Activated CD8-positive, alpha-beta memory T cell treated with anti-CD3 and anti-CD28 coated beads, Interleukin-2, amount 10 ng/mL, durations not matched to agents 7 days and 5 days (primary cell): ENCODE results near the gene CRABP1. TPM values are rescaled to one million over a fixed set of nuclear protein-coding genes. Genes with fewer than 3 reads are reported as not detected.

Experiments
- ATAC-seq: fragments of 150-1000 bp; cut with Tn5 transposase; one replicate; pipeline ENCODE4 v1.10.0; 2021; ENCODE audit warnings: moderate library complexity
- CTCF ChIA-PET: fragments of 350-600 bp; sonication (Branson Sonifier 250); formaldehyde crosslinking; loops from one replicate; lab custom pipeline; 2021; ENCODE audit warnings: antibody characterized with exemption; lab: Charles Lee
- DNase-seq: peaks from one replicate; pipeline ENCODE4 v3.0.0-alpha.2; 2020
- H3K27ac Mint-ChIP-seq: one replicate; pipeline ENCODE4 v1.8.0; 2021; ENCODE audit warnings: mild to moderate bottlenecking, mixed read lengths
- H3K27me3 Mint-ChIP-seq: one replicate; pipeline ENCODE4 v1.8.0; 2021; ENCODE audit warnings: mixed read lengths
- H3K36me3 Mint-ChIP-seq: one replicate; pipeline ENCODE4 v1.8.0; 2021; ENCODE audit warnings: mild to moderate bottlenecking, mixed read lengths
- H3K4me1 Mint-ChIP-seq: one replicate; pipeline ENCODE4 v1.8.0; 2021; ENCODE audit warnings: mixed read lengths
- H3K4me3 Mint-ChIP-seq: one replicate; pipeline ENCODE4 v1.8.0; 2021; ENCODE audit warnings: mild to moderate bottlenecking, moderate library complexity, mixed read lengths
- H3K9me3 Mint-ChIP-seq: one replicate; pipeline ENCODE4 v1.8.0; 2022; ENCODE audit warnings: low read depth, mixed read lengths
- total RNA-seq, 2 experiments: library from RNA; stranded (reverse); gene quantifications; one replicate each; pipeline ENCODE4 v1.2.3, GENCODE V29; 2021

CRABP1 gene
- total RNA-seq, 2 experiments from 2014 or later, result not detected

- no peak overlapping the region for H3K4me3 Mint-ChIP-seq
- H3K27me3 Mint-ChIP-seq, result peaks cover 57% of the 10 kb centered on the region
- no peak for ATAC-seq
- H3K9me3 Mint-ChIP-seq, result no peaks in the 10 kb centered on the region
- H3K4me1 Mint-ChIP-seq, result no peaks in the 10 kb centered on the region
- peaks cover 1% of the 10 kb centered on the region for H3K36me3 Mint-ChIP-seq
- no peak overlapping the region for H3K27ac Mint-ChIP-seq
- no peak for DNase-seq
- CTCF ChIA-PET, result no interaction called here
Measured at GRCh38 chr15:78384651-78385050, 44.5 kb downstream of the CRABP1 start.

- no peak for ATAC-seq
- CTCF ChIA-PET, result interaction anchor here (0.8 kb wide), 1 partner anchor 17 kb away, joined by 3 read pairs; no protein-coding TSS in a partner anchor
Measured at GRCh38 chr15:78387246-78388037, 47.3 kb downstream of the CRABP1 start.

DNA sequence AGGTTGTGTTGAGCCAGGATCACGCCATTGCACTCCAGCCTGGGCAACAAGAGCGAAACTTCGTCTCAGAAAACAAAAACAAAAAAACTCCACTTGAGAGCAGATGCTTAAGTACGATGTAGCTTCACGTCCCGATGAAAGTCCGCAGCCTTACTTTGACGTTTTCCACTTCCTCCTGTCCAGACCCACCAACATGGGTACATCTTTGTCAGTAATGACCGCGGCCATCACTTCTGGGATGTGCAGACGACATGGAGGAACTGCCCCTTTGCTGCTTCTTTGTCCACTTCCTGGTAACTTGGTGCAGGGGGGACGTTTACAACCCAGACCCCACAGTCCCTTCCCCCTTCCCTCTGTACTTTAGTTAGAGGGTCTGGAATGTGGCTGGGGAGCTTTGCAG lies 48.7 kb downstream of the CRABP1 start:
- Mint-ChIP-seq H3K4me3 (no peak overlapping the region), H3K4me1 (no peaks in the 10 kb centered on the region), H3K27ac (no peak overlapping the region), H3K9me3 (no peaks in the 10 kb centered on the region), H3K36me3 (no peaks in the 10 kb centered on the region), H3K27me3 (peaks cover 38% of the 10 kb centered on the region)
- no peak for ATAC-seq
- CTCF ChIA-PET, result interaction anchor here (1.1 kb wide), 1 partner anchor 20 kb away, joined by 3 read pairs; no protein-coding TSS in a partner anchor
- no peak for DNase-seq

More at GRCh38 chr15:78387246-78388037, 47.3 kb downstream of the CRABP1 start:
- Mint-ChIP-seq H3K4me3 (no peak overlapping the region), H3K36me3 (no peaks in the 10 kb centered on the region), H3K4me1 (no peaks in the 10 kb centered on the region), H3K27me3 (peaks cover 48% of the 10 kb centered on the region), H3K27ac (no peak overlapping the region), H3K9me3 (no peaks in the 10 kb centered on the region)
- no peak for DNase-seq

GRCh38 chr15:78389322-78389721 lies 49.2 kb downstream of the CRABP1 start:
- no peak overlapping the region for H3K4me3 Mint-ChIP-seq
- CTCF ChIA-PET, result interaction anchor here (1.1 kb wide), 1 partner anchor 20 kb away, joined by 3 read pairs; no protein-coding TSS in a partner anchor
- H3K4me1 Mint-ChIP-seq, result no peaks in the 10 kb centered on the region
- no peak for ATAC-seq
- H3K27me3 Mint-ChIP-seq, result peaks cover 36% of the 10 kb centered on the region
- no peaks in the 10 kb centered on the region for H3K36me3 Mint-ChIP-seq
- DNase-seq, result no peak
- H3K27ac Mint-ChIP-seq, result no peak overlapping the region
- H3K9me3 Mint-ChIP-seq, result no peaks in the 10 kb centered on the region

- ATAC-seq (no peak), DNase-seq (no peak)
- Mint-ChIP-seq H3K27me3 (peaks cover 35% of the 10 kb centered on the region), H3K4me1 (no peaks in the 10 kb centered on the region), H3K9me3 (no peaks in the 10 kb centered on the region), H3K27ac (no peak overlapping the region), H3K36me3 (no peaks in the 10 kb centered on the region), H3K4me3 (no peak overlapping the region)
- CTCF ChIA-PET, result no interaction called here
Measured at GRCh38 chr15:78389738-78390137, 49.6 kb downstream of the CRABP1 start.

DNA sequence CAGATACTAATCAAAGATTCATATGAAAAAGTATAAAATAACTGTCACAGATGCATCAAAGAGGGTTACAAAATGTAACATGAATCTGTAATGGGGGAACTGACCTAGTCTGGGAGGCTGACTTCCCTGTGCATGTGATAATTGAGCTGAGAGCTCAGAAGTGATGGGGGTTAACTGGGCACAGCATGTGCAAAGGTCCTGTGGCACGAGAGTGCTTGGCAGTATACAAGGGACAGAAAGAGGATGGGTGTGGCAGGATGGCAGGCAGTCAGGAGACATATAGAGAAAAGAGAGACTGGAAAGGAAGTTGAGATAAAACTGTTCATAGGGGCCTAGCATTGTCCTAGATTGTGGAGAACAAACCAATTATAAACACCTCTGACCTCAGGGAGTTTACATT lies 50.1 kb downstream of the CRABP1 start:
- no peak for DNase-seq
- H3K4me3 Mint-ChIP-seq, result no peak overlapping the region

DNA sequence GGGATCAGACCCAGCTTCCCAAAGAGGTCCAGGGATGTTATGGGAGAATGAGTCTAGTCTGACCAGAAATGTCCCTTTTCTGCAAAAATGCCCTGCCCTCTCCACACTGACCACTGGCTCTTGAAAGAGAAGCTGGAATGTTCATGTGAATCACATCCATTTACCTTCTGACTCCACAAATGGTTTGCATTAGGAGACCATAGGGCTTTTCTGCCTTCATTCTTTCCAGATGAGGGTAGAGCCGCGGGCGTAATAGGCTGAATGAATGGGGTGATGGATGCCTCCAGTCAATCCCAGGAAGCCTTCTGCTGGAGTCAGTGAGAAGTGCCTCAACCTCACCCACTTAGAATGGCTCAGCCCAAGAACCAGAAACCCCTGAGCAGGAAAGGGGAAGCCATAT lies 50.7 kb downstream of the CRABP1 start:
- peaks cover 25% of the 10 kb centered on the region for H3K27me3 Mint-ChIP-seq
- CTCF ChIA-PET, result interaction anchor here (0.7 kb wide), 1 partner anchor 32 kb away, joined by 3 read pairs; no protein-coding TSS in a partner anchor
- no peak for DNase-seq
- no peaks in the 10 kb centered on the region for H3K4me1 Mint-ChIP-seq
- no peaks in the 10 kb centered on the region for H3K9me3 Mint-ChIP-seq
- no peak overlapping the region for H3K27ac Mint-ChIP-seq
- H3K36me3 Mint-ChIP-seq, result no peaks in the 10 kb centered on the region
- H3K4me3 Mint-ChIP-seq, result no peak overlapping the region
- no peak for ATAC-seq

More for the DNA sequence above, 50.1 kb downstream of the CRABP1 start:
- Mint-ChIP-seq H3K9me3 (no peaks in the 10 kb centered on the region), H3K36me3 (no peaks in the 10 kb centered on the region), H3K4me1 (no peaks in the 10 kb centered on the region), H3K27ac (no peak overlapping the region), H3K27me3 (peaks cover 30% of the 10 kb centered on the region)
- no peak for ATAC-seq
- CTCF ChIA-PET, result interaction anchor here (0.7 kb wide), 1 partner anchor 33 kb away, joined by 3 read pairs; no protein-coding TSS in a partner anchor

DNA sequence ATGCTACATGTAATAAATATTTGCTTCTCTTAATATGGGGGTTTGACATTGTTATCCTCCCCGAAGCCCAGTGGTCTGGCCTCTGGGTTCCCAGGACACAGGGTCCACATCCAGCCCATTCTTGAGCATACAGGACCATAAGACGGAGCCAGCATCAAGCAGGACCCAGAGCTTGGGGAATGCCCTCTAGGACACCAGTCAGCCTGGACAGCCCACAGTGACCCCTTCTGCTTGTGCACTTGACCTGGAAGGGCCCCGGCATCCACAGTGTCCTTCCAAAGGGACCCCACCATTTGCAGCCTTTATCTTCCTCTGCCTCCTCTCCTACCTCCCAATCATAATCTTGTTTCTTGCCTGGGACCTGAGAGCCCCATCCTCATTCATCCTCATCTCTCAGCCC lies 51.6 kb downstream of the CRABP1 start:
- peaks cover 18% of the 10 kb centered on the region for H3K27me3 Mint-ChIP-seq
- no peak overlapping the region for H3K4me3 Mint-ChIP-seq
- H3K4me1 Mint-ChIP-seq, result no peaks in the 10 kb centered on the region
- no peaks in the 10 kb centered on the region for H3K36me3 Mint-ChIP-seq
- H3K9me3 Mint-ChIP-seq, result no peaks in the 10 kb centered on the region
- no peak overlapping the region for H3K27ac Mint-ChIP-seq
- ATAC-seq (no peak), DNase-seq (no peak)
- CTCF ChIA-PET, result interaction anchor here (1.3 kb wide), 1 partner anchor 31 kb away, joined by 4 read pairs; no protein-coding TSS in a partner anchor

DNA sequence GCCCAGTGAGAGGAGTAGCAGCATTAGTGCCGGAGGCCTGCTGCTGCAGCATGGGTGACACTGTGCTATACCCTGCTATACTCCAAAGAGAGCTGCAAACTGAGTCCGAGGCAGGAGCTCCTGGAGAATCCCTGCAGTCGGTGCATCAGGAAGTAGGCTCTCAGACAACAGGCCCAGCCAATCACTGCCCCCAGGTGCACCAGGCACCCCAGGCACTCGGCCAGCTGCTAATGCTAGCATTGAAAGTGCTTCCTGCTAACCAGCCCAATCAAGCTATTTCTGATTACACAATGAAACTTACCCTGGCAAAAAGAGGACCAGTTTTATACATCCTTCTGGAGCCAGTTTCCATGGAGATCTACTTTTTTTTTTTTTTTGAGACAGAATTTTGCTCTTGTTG lies 52.3 kb downstream of the CRABP1 start:
- CTCF ChIA-PET, result interaction anchor here (1.3 kb wide), 1 partner anchor 30 kb away, joined by 4 read pairs; no protein-coding TSS in a partner anchor
- Mint-ChIP-seq H3K27ac (no peak overlapping the region), H3K36me3 (no peaks in the 10 kb centered on the region), H3K9me3 (no peaks in the 10 kb centered on the region), H3K4me3 (no peak overlapping the region), H3K4me1 (no peaks in the 10 kb centered on the region), H3K27me3 (peaks cover 14% of the 10 kb centered on the region)
- no peak for ATAC-seq
- no peak for DNase-seq

DNA sequence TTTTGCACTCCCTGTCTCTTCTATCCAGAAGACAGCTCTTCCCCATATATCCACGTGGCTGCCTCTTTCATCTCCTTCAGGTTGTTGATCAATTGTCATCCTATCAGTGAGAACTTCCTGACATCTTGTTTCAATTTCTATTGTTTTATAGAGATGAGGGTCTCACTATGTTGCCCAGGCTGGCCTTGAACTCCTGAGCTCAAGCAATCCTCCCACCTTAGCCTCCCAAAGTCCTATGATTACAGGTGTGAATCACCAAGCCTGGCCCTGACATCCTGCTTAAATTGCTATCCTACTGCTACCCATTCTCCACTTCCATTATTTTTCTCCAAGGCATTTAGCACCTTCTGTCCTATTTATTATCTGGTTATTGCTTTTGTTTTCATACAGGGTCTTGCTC lies 53.0 kb downstream of the CRABP1 start:
- H3K4me1 Mint-ChIP-seq, result no peaks in the 10 kb centered on the region
- CTCF ChIA-PET, result interaction anchor here (1.3 kb wide), 1 partner anchor 30 kb away, joined by 4 read pairs; no protein-coding TSS in a partner anchor
- H3K36me3 Mint-ChIP-seq, result no peaks in the 10 kb centered on the region
- H3K9me3 Mint-ChIP-seq, result no peaks in the 10 kb centered on the region
- no peak overlapping the region for H3K27ac Mint-ChIP-seq
- no peak overlapping the region for H3K4me3 Mint-ChIP-seq
- H3K27me3 Mint-ChIP-seq, result peaks cover 10% of the 10 kb centered on the region
- ATAC-seq (no peak), DNase-seq (no peak)

DNA sequence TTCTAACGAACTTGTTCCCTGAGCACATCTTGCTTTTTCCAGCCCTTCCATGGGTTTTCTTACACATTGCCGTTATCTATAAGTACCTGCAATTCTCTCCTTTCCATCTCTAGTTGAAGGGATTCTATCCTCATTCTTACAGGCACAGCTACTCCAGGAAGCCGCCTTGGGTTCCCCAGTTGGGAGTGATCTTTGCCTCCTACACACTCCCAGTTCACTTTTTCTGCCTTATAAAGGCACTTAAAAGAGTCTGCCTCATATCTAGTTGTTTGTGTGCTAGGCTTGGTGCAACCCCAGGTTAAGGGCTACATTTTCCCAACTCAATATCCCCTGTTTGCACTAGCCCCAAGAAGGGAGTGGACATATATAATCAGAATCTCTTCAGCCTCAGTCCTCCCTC lies 53.9 kb downstream of the CRABP1 start:
- no peaks in the 10 kb centered on the region for H3K9me3 Mint-ChIP-seq
- H3K36me3 Mint-ChIP-seq, result no peaks in the 10 kb centered on the region
- H3K4me3 Mint-ChIP-seq, result no peak overlapping the region
- CTCF ChIA-PET, result interaction anchor here (0.7 kb wide), 1 partner anchor 383 kb away, joined by 5 read pairs; no protein-coding TSS in a partner anchor
- no peaks in the 10 kb centered on the region for H3K4me1 Mint-ChIP-seq
- no peak overlapping the region for H3K27ac Mint-ChIP-seq
- no peak for ATAC-seq
- DNase-seq, result no peak
- H3K27me3 Mint-ChIP-seq, result peaks cover 8% of the 10 kb centered on the region

- no peaks in the 10 kb centered on the region for H3K4me1 Mint-ChIP-seq
- no peak overlapping the region for H3K4me3 Mint-ChIP-seq
- no peaks in the 10 kb centered on the region for H3K36me3 Mint-ChIP-seq
- ATAC-seq (no peak), DNase-seq (no peak)
- H3K27ac Mint-ChIP-seq, result no peak overlapping the region
- CTCF ChIA-PET, result no interaction called here
- no peaks in the 10 kb centered on the region for H3K9me3 Mint-ChIP-seq
- peaks cover 3% of the 10 kb centered on the region for H3K27me3 Mint-ChIP-seq
Measured at GRCh38 chr15:78394981-78395616, 54.9 kb downstream of the CRABP1 start.

DNA sequence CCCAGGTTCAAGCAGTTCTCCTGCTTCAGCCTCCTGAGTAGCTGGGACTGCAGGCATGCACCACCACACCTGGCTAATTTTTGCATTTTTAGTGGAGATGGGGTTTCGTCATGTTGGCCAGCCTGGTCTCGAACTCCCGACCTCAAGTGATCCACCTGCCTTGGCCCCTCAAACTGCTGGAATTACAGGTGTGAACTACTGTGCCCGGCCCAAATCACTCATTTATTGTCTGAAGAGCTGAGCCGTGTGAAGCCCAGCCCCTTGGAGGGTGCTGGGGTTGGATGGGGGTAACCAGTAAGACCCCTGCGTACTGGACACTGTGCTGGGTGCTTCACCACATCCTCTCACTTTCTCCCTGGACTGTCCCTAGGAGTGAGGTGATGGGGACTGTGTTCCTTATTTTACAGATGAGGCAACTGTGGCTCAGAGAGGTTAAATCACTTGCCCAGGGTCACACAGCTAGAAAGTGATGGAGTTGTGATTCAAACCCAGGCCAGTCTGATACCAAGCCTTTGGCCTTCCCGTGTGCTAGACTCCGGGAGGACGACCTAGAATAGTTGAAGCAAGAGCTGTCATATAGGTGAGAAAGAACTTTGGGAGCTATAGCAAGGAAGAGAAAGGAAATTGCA lies 56.1 kb downstream of the CRABP1 start:
- DNase-seq, result no peak
- H3K4me1 Mint-ChIP-seq, result no peaks in the 10 kb centered on the region
- ATAC-seq, result no peak
- CTCF ChIA-PET, result no interaction called here
- no peaks in the 10 kb centered on the region for H3K36me3 Mint-ChIP-seq
- no peaks in the 10 kb centered on the region for H3K9me3 Mint-ChIP-seq
- H3K27ac Mint-ChIP-seq, result no peak overlapping the region
- no peak overlapping the region for H3K4me3 Mint-ChIP-seq
- H3K27me3 Mint-ChIP-seq, result no peaks in the 10 kb centered on the region
